DMS53 treated with DMSO at 0.1 percent for 48 hours (cell line): ENCODE measurements around the gene SLCO3A1.
A peak's percentile ranks its signal among the peaks of the same experiment; 100 is the strongest.

Experiments used
- DNase-seq: peaks from one replicate; lab custom pipeline; 2025; ENCODE audit not compliant: unreplicated experiment; lab: John Stamatoyannopoulos, UW

The SLCO3A1 gene

DNA sequence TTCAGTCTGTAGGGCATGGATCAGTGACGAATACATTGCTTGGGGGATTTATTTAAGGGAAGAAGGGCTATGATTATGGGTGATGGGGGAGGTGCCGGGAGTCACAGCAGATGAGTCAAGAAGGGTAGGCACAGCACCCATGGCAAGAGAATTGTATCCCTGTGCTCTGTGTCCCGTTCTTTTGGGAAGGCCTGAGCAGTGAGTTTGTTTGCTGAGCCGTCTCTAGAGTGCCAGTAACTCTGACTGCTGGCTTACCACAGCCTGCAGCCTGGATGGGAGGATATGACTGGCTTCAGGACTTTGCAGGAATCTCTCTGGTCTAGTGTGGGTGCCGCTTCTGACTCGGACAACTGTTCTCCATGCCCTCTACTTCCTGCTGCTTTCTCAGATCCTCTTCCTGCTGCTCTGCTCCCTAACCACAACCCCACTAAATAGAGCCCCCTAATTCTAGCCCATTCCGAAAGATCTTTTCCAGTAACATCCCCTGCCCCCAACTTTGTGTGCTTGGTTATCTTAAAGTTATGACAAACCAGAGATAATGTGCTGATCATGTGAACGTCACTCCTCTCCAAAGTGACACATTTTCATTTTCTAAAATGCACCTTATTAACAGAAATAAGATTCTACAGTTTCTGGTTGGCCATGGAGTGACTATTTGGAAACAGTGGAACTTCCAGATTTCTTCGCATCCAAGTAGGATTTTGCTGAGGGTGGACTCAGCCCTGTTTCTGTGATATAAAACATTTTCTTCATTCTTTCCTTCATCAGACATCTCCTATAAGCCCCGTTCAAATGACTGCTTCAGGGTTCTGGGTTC, 239.0 kb downstream of the SLCO3A1 start:
- no peak for DNase-seq

- no peak for DNase-seq
These were observed 242.2 kb downstream of the SLCO3A1 start for GRCh38 chr15:92095693-92096092.

DNA sequence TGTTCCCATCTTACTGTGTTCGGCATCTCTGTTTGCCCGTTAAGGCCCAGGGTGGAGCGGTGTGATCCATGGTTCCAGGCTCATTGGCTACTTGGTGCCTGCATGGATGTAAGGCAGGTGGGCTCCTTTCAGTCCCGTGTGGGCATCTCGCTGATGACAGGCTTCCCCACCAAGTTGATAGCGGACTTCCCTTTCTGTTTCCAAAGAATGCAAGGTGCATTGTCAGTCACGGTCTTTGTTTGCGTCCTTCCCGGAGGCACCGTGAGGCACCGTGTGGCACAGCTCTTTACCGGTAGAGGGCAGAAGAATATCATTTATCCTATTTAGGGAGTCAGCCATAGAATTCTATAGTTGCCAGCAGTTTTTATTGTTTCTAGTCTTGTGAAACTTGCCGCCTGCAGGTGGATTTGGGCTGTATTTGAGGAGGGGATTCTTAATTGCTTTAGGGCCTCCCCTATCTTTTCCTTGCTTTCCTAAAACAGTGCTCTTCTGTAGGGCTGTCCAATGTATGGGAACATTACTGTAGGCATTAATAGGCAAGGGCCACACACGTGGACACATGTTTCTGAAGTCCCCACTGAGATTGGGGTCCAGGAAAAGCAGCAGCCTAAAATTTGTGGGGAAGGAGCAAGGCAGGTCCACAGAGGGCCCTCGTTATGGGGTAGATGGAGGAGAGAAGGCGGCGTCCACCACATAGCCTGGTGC, 244.1 kb downstream of the SLCO3A1 start:
- no peak for DNase-seq

DNA sequence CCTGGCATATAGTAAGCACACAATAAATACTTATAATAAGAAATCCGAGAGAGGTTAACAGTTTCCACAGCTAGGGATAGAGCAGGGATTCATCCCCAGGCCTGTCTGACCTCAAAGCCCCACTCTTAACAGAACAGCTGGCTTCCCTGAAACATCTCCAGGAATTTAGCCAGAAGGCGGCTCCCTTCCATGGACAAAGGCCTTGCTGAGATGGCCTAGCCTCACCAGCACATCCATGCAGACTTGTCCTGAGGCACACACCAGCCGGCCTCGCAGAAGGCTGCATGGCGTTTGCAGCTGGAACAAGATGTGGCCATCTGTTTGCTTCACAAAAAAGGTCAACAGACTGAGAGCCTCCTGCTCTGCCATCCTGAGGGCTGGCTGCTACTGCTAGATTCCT, 245.4 kb downstream of the SLCO3A1 start:
- no peak for DNase-seq

DNA sequence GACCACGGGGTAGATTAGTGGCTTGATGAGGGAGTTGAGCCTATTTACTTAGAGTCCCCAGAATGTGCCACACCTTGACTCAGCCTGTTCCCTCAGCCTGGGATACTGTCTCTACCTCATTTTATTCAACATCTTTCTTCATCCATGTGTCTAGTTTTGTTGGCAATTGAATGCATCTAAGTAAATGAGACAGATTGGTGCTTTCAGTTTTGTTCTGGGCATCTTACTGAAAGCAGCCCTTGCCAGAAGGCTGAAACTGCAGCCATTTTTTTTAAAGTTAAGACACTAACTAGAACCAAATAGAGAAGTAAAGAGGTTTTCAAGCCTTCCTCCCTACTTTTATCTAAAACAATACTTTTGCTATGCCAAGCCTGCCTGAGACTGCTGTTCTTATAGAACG, 246.8 kb downstream of the SLCO3A1 start:
- no peak for DNase-seq

- DNase-seq: no peak
These were observed 247.2 kb downstream of the SLCO3A1 start for GRCh38 chr15:92100751-92101150.

DNA sequence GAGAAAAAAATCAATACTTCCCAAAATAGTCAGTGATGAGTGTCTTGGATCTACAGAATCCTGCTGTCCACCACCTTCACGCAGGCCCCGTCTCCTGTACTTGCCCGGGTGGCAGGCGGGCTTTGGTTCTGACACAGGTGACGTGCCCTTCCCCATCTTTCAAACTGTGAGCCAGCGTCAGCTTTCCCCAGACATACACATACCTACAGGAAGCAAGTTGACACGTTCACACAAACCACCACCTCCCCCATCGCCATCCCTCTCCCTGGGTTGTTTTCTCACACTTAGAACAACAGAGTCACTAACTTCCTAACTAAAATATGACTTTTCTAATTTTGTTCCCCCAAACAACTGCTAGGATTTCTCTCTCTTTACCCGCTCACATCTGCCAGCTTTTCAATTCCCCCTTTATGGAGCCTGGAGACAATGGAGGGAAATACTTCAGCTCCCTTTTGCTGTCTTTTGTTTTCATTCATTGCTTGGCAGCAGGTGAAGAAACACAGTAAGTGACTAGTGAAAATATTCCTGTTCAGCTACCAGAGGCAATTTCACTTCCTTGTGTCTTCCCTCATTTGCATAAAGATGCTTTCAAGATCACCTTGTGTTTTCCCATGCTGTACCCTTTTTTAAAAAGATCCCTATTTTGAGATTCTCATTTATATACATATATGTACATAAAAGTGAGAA, 248.3 kb downstream of the SLCO3A1 start:
- no peak for DNase-seq

DNA sequence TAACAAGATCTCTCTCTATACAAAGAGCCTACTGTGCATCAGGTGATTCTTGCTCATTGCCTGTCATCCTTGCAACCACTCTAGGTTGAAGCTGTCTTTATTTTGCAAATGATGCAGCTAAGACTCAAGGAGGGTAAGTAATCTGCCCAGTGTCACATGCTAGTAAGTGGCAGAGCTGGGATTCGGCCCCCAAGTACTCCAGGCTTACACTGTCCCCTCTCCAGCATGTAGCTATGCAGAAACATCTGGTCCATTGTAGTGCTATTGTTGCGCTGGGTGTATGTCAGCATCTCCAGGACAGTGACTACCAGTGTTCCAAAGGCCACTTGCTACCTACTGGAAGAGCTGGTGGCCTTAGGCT, 248.9 kb downstream of the SLCO3A1 start:
- DNase-seq: no peak

DNA sequence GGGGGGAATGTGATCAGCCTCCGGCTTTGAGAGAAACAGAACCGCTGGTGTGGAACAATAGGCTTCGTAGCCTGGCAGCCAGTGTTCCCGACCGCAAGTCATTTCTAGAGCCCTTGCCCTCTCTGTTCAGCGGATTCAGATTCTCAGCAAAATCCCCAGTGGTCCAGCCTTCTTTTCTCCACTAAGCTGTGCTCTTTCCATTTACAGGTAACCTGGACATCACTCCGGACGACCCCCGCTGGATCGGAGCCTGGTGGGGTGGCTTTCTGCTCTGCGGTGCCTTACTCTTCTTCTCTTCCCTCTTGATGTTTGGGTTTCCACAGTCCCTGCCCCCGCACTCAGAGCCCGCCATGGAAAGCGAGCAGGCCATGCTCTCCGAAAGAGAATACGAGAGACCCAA, 250.6 kb downstream of the SLCO3A1 start:
- no peak for DNase-seq

DNA sequence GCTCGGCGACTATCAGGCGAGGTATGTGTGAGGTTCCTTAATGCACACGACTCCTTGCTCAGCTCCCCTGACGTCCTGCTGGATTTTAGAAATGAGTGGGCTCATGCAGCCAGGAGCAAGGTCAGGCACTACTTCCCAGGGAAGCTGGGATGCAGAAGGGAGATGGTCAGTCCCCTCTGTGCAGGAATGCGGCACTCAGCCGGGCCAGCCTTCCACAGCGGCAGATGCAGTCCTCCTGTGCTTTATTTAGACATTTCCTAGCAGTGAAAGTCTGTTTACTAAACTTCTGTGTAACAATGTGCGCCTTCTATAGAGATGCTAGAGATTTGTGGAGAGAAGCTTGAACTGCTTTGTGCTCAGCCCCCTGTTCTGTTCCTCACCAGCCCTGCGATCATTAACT, 252.1 kb downstream of the SLCO3A1 start:
- no peak for DNase-seq

DNA sequence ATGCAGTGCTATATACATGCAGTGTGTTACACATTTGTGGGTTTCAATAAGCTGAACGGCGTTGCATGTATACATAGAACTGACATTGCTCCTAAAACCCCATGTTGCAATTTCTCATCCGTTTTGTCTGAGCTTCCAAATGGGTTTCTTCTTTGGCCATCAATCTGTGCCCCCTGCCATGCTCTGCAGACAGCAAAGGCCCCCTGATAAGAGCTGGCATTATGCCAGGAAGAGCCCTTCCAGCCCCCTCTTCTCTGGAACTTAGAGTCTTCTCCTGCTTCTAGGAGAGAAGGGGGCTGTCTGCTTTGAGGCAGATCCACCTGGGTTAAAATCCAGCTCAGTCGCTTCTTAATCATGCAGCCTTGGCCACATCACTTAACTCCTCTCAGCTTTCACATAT, 254.0 kb downstream of the SLCO3A1 start:
- no peak for DNase-seq

- peak; percentile 68 for DNase-seq
These were observed 255.8 kb downstream of the SLCO3A1 start for GRCh38 chr15:92109191-92109873.

GRCh38 chr15:92111291-92111690, 257.8 kb downstream of the SLCO3A1 start:
- DNase-seq: no peak

DNA sequence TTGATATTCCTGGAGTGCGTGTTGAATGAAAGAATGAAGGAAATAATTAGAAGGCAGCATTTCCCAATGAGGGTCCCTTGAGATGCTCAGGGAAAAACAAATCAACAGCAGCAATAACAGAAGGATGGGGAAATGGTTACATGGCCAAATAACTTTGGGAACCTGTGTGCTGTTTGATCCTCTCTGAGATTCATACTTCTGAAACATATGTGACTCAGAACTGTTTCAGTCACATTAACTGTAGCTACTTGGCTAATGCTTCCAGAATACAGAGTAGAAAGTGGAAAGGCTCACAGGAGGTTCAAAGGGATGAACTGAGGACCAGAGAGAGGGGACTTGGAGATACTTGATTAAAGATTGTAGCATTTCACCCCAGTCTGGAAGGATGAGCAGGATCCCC, 258.2 kb downstream of the SLCO3A1 start:
- DNase-seq: no peak

- no peak for DNase-seq
These were observed 258.7 kb downstream of the SLCO3A1 start for GRCh38 chr15:92112180-92112579.

DNA sequence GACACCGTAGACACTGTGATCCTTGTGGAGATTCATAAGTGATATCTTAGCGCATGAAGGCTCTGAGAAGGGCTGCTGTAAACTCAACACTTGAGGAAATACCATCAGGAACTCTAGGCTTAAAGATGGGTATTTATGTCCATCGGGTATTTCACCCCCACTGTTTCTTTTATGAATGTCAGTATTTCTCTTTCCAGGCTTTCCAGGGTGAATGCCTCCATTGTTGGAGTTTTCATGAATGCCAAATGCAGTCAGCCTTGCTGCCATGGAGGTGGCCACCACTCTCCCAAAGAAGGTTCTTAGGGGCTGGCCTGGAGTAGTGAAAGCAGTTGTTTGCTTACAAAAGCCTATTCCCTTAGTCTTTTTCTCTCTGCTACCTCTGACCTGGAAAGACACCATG, 259.2 kb downstream of the SLCO3A1 start:
- no peak for DNase-seq

DNA sequence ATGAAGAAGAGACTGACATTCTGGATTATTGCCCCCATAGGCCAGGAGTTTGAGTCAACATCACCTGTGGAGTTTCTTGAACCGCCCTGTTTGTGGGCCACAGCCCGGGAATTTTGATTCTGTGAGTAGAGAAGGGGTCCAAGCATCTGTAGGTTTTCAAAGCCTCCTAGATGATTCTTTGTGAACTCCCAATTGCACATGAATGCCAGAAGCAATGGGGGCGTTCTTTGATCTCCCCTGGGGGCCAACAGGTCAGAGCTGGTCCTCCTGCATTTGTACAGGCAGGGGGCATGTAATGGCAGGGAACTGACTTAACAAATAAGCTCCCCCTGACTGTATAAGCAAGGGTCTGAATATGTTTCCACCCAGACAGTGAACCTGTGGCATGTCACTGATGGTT, 260.3 kb downstream of the SLCO3A1 start:
- DNase-seq: no peak

GRCh38 chr15:92115834-92116233, 262.3 kb downstream of the SLCO3A1 start:
- DNase-seq: no peak

GRCh38 chr15:92116330-92116729, 262.8 kb downstream of the SLCO3A1 start:
- no peak for DNase-seq

GRCh38 chr15:92117261-92117731, 263.8 kb downstream of the SLCO3A1 start:
- DNase-seq: no peak

GRCh38 chr15:92118162-92118935, 264.8 kb downstream of the SLCO3A1 start:
- no peak for DNase-seq
